Hair follicle dermal papilla cell (primary cell): ENCODE measurements around the gene SATB2. TPM values are rescaled to one million over a fixed set of nuclear protein-coding genes. Genes with fewer than 3 reads are reported as not detected.

Experiments used
- total RNA-seq: library from RNA; depleted of rRNA; stranded (reverse); fragments of >200 nt; gene quantifications from 2 replicates; pipeline ENCODE4 v1.2.3, GENCODE V29; 2012

The SATB2 gene
- 22.1 and 31.0 TPM in 2 replicates for total RNA-seq

GRCh38 chr2:199457147-199458008, at the start of gene SATB2:
Gene SATB2 (minus strand): TSS chr2:199457939. CDS start chr2:199456037, 1,902 bp downstream.

